NK-92 (cell line): ENCODE results near the gene CFAP58.

Experiments
- DNase-seq: peaks from one replicate; lab custom pipeline; 2025; ENCODE audit not compliant: unreplicated experiment; lab: John Stamatoyannopoulos, UW

The CFAP58 gene

DNA sequence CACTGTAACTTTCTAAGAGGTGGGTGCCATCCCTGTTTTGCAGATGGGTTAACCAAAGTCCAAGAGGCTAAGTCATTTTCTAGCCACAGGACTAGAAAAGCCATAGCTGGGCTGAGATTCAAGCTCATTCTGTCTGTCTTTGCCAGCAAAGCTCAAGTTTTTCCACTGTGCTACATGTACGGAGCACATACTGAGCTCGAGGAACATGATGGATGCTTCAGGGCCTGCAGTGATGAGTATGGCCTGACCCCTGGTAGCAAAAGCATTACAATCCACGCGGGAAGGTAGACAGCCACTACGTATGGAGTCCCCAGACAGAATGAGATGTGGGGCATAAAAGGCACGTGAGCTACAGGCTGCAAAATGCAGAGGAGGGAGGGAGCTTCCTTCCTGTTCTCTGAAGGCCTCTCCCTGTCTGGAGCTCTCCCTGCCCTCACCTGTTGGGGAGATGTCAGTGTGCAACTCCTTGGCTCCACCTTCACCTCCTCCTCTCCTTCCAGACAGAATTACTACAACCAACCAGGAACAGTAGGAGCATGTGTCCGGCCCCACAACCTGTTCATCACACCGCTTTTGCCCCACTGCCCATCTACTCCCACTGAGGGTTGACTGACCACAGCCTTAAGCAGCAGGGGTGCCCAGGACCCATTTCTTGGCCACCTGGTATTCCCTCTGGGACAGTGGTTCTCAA, 31.8 kb upstream of the CFAP58 start:
- DNase-seq: no peak

DNA sequence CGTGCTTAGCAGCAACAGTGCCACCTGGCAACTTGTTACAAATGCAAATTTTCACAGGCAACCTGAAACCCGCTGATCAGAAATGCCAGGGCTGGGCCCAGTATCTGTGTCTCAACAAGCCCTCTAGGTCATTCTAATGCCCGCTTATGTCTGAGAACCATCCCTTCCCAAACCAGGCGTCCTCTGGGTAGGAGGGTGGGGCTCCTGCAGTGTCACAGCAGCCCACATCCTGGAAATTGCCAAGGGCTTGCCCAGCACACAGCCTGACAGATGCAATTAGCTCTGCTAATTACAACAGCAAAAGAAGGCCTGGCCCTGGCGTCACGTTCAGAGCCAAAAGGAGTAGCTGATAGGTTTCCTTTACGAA, 31.2 kb upstream of the CFAP58 start:
- no peak for DNase-seq

DNA sequence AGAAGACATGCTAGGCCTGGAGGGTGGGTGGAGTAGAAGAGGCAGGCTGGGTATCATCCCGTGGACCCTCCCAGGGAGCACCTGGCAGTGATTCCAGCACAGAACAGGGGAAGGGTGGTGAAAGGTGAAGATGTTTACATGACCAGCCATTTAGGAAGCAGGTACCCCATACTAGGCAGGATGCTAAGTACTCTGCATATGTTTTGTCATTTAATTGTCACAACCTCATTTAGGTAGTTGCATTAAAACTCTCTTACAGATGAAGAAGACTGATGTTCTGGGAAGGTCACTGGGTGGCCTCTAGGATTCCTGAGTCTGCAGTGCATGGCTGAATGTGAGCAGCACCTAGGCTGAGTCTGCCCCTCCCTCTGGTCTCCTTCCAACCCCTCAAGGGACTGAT, 30.5 kb upstream of the CFAP58 start:
- no peak for DNase-seq

GRCh38 chr10:104323760-104324201, 29.9 kb upstream of the CFAP58 start:
- DNase-seq: no peak

- DNase-seq: no peak
These were observed 29.4 kb upstream of the CFAP58 start for GRCh38 chr10:104324221-104324686.

GRCh38 chr10:104324931-104325330, 28.7 kb upstream of the CFAP58 start:
- no peak for DNase-seq

DNA sequence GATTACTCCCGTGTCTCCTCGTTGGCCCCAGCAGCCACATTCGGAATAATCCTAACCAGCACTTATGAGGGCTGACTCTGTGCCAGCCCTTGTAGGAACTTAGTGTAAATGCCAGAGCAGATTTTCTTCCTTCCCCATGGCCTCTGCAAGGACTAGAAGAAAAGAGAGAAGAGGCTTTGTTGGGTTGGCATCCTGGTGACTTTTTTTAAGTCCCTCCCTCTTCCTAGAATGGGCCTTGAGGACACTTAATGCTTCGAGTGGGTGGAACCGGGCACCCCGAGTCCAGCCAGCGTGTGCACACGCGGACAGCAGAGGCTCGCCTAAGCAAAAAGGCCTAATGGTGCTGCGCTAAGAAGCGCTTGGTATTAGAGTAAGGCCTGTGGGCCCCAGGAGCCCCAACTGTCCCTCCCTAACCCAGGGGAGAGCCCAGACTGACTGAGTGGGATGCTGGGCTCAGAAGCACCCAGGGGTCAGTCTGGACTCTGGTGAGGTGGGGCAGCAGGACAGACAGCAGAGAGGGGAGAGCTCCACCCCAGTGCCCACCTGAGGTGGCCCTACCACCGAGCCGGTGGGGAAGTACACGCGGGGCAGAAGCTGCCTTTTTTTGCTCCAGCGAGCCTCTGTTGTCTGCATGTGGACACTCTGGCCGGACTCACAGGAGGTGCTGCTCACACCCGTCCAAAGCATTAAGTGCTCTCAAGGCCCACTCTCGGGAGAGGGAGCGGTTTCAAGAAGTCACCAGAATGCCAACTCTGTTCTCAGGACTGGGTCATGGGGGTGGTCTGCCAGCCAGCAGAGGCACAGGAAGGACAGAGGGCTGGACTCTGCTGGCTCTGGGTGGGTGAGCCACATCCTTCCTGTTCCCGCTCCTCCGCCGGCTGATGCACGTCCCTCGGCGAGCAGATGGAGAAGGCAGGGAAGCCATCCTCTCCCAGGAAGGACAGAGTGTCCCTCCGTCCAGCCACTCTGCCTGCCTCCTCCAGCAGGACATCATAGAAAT, 27.9 kb upstream of the CFAP58 start:
- DNase-seq: no peak

- DNase-seq: no peak
These were observed 26.5 kb upstream of the CFAP58 start for GRCh38 chr10:104326991-104327610.

- DNase-seq: no peak
These were observed 25.6 kb upstream of the CFAP58 start for GRCh38 chr10:104327745-104328645.

GRCh38 chr10:104328646-104328895, 25.1 kb upstream of the CFAP58 start:
- DNase-seq: no peak

GRCh38 chr10:104328896-104329710, 24.5 kb upstream of the CFAP58 start:
- DNase-seq: no peak

GRCh38 chr10:104329735-104330134, 23.9 kb upstream of the CFAP58 start:
- DNase-seq: no peak

- no peak for DNase-seq
These were observed 23.2 kb upstream of the CFAP58 start for GRCh38 chr10:104330168-104331110.

DNA sequence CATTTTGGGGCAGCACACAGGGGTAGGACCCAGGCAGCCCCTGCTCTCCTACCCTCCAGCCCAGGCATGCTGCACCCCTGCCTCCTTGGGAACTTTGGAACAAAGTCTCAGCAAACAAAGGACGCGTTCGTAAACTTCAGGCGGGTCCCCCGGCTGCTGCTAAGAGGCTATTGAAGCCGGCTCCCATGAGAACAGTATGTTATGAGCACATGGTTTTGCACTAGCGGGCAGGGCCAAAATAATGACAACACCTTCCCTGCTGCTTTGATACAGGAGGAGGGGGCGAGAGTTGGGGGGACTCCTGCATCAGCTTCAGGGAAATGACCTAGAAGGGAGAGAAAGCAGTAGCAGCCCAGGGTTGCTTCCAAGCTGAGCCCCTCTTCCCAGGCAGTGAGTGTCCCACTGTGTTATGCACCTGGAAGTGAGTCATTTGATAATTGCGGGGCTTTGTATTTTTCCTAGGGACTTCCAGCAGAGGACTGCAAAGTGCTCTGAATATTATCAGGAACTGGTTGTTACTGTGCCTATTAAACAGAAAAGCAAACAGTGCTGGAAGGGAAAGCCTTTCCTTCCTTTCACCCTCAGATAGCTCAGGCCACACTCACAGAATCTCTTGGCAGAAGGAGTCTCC, 22.3 kb upstream of the CFAP58 start:
- DNase-seq: no peak

GRCh38 chr10:104332243-104333031, 21.2 kb upstream of the CFAP58 start:
- no peak for DNase-seq

- no peak for DNase-seq
These were observed 20.5 kb upstream of the CFAP58 start for GRCh38 chr10:104333032-104333727.

- DNase-seq: no peak
These were observed 19.8 kb upstream of the CFAP58 start for GRCh38 chr10:104333728-104334373.
